Neural cell (in vitro differentiated cells): Measurements from ENCODE around the gene BET1L. TPM values are rescaled to one million over a fixed set of nuclear protein-coding genes. Genes with fewer than 3 reads are reported as not detected.

Source experiments
- H2AFZ ChIP-seq: fragments of 200-600, 300-800 bp; sonication (generic), shearing (Covaris generic); 2 replicates; pipeline ENCODE4 v1.6.0; 2014; ENCODE audit warnings: low read depth, mild to moderate bottlenecking, antibody characterized with exemption, low read length, moderate library complexity
- H3F3A ChIP-seq: fragments of 200-600 bp; shearing (Covaris generic); 2 replicates; pipeline ENCODE4 v1.6.1; 2016; ENCODE audit warnings: mild to moderate bottlenecking, moderate library complexity, mixed read lengths, antibody characterized with exemption, low read length; ENCODE audit not compliant: insufficient read depth, poor library complexity, severe bottlenecking
- H3K27ac ChIP-seq: fragments of 200-600, 300-800 bp; sonication (generic), shearing (Covaris generic); 2 replicates; pipeline ENCODE4 v1.5.1; 2014; ENCODE audit warnings: mild to moderate bottlenecking, low read length, moderate library complexity
- H3K27me3 ChIP-seq: fragments of 300-800, 200-600 bp; sonication (generic), shearing (Covaris generic); 2 replicates; pipeline ENCODE4 v1.6.0; 2014; ENCODE audit warnings: mild to moderate bottlenecking, low read depth, low read length, moderate library complexity; ENCODE audit not compliant: insufficient read depth
- H3K36me3 ChIP-seq: fragments of 300-800, 200-600 bp; sonication (generic), shearing (Covaris generic); 2 replicates; pipeline ENCODE4 v1.5.1; 2014; ENCODE audit warnings: mild to moderate bottlenecking, antibody characterized with exemption, low read length, moderate library complexity; ENCODE audit not compliant: insufficient read depth
- H3K4me2 ChIP-seq: fragments of 300-800, 200-600 bp; sonication (generic), shearing (Covaris generic); 2 replicates; pipeline ENCODE4 v1.6.0; 2014; ENCODE audit warnings: mild to moderate bottlenecking, low read length
- H3K4me3 ChIP-seq: fragments of 300-800, 200-600 bp; sonication (generic), shearing (Covaris generic); 2 replicates; pipeline ENCODE4 v1.5.1; 2014; ENCODE audit warnings: mild to moderate bottlenecking, low read length, moderate library complexity
- H3K79me2 ChIP-seq: fragments of 200-600 bp; shearing (Covaris generic); replicated peaks from 2 replicates; pipeline ENCODE4 v1.6.0; 2014; ENCODE audit warnings: mild to moderate bottlenecking, low read length, moderate library complexity; ENCODE audit not compliant: insufficient read depth
- H3K9ac ChIP-seq: fragments of 300-800, 200-600 bp; sonication (generic), shearing (Covaris generic); 2 replicates; pipeline ENCODE4 v1.6.1; 2016; ENCODE audit warnings: mild to moderate bottlenecking, low read length, mixed read lengths
- H3K9me2 ChIP-seq: fragments of 200-600 bp; shearing (Covaris generic); 2 replicates; pipeline ENCODE4 v1.6.1; 2016; ENCODE audit warnings: mild to moderate bottlenecking, low read length, mixed read lengths; ENCODE audit not compliant: insufficient read depth
- H3K9me3 ChIP-seq: fragments of 200-600, 300-800 bp; sonication (generic), shearing (Covaris generic); 2 replicates; pipeline ENCODE4 v1.6.1; 2016; ENCODE audit warnings: mild to moderate bottlenecking, mixed run types, low read length, moderate library complexity, mixed read lengths
- H4K20me1 ChIP-seq: fragments of 200-600 bp; shearing (Covaris generic); 2 replicates; pipeline ENCODE4 v1.6.1; 2016; ENCODE audit warnings: mild to moderate bottlenecking, mixed run types; ENCODE audit not compliant: insufficient read depth
- EP300 ChIP-seq: fragments of 450-650 bp; conservative IDR thresholded peaks from 2 replicates; pipeline ENCODE4 v1.6.1; 2014; ENCODE audit warnings: antibody characterized with exemption, mild to moderate bottlenecking, moderate library complexity; ENCODE audit not compliant: poor library complexity, severe bottlenecking
- EZH2 ChIP-seq: fragments of 200-600, 300-800 bp; shearing (Covaris generic), sonication (generic); IDR thresholded peaks from 2 replicates; pipeline ENCODE4 v1.6.1; 2014; ENCODE audit warnings: antibody characterized with exemption, low read length, borderline replicate concordance, mild to moderate bottlenecking; ENCODE audit not compliant: insufficient read depth, poor library complexity, severe bottlenecking
- MXI1 ChIP-seq: fragments of 450-650 bp; conservative IDR thresholded peaks from 2 replicates; pipeline ENCODE4 v1.6.1; 2014; ENCODE audit warnings: antibody characterized with exemption, mild to moderate bottlenecking; ENCODE audit not compliant: poor library complexity, severe bottlenecking
- POLR2AphosphoS5 ChIP-seq: IDR thresholded peaks from 2 replicates; pipeline ENCODE4 v1.6.1; 2012
- RAD21 ChIP-seq: fragments of 450-650 bp; conservative IDR thresholded peaks from 2 replicates; pipeline ENCODE4 v1.6.1; 2014; ENCODE audit warnings: antibody characterized with exemption, mild to moderate bottlenecking, moderate library complexity
- SMC3 ChIP-seq: fragments of 450-650 bp; conservative IDR thresholded peaks from 2 replicates; pipeline ENCODE4 v1.6.1; 2014; ENCODE audit warnings: antibody characterized with exemption, mild to moderate bottlenecking, moderate library complexity; ENCODE audit not compliant: poor library complexity
- TAF1 ChIP-seq: IDR thresholded peaks from 2 replicates; pipeline ENCODE4 v1.6.1; 2012; ENCODE audit warnings: low read depth
- polyA plus RNA-seq: library from polyadenylated mRNA; depleted of rRNA; stranded (reverse); fragments of >200 nt; gene quantifications from 2 replicates; pipeline ENCODE4 v1.2.3, GENCODE V29; 2014
- TF ChIP-seq, protein P1 (sequence below): fragments of 450-650 bp; IDR thresholded peaks from 2 replicates; pipeline ENCODE4 v1.5.1; 2014; ENCODE audit warnings: antibody characterized with exemption, mild to moderate bottlenecking, moderate library complexity; ENCODE audit not compliant: poor library complexity, severe bottlenecking
- TF ChIP-seq, protein P2 (sequence below): IDR thresholded peaks from 2 replicates; pipeline ENCODE4 v1.6.1; 2012; ENCODE audit warnings: borderline replicate concordance

BET1L gene
- polyA plus RNA-seq, 1 donor from 2014 or later = 7.6 TPM

DNA sequence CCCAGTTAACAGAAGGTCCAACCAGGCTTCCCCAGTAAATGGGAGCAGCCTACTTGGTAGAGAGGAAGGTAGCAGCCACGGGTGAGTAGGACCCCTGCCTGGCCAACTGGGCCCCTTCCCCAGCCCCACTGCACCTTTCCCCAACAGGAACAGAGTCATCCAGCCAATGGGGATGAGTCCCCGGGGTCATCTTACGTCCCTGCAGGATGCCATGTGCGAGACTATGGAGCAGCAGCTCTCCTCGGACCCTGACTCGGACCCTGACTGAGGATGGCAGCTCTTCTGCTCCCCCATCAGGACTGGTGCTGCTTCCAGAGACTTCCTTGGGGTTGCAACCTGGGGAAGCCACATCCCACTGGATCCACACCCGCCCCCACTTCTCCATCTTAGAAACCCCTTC, 6.9 kb upstream of the BET1L start:
- Histone ChIP-seq H3K27me3 (no peaks in the 10 kb centered on the region), H3K9ac (no peak overlapping the region), H3K4me2 (no peak overlapping the region), H2AFZ (no peak overlapping the region), H4K20me1 (peaks cover 3% of the 10 kb centered on the region), H3K79me2 (peaks cover 15% of the 10 kb centered on the region), H3K9me3 (no peaks in the 10 kb centered on the region), H3K9me2 (no peaks in the 10 kb centered on the region), H3F3A (no peaks in the 10 kb centered on the region), H3K4me3 (no peak overlapping the region), H3K27ac (no peak overlapping the region), H3K36me3 (no peaks in the 10 kb centered on the region)
- no peak for TF ChIP-seq MXI1
- TF ChIP-seq EZH2 = no peak
- TF ChIP-seq, protein P1, sequence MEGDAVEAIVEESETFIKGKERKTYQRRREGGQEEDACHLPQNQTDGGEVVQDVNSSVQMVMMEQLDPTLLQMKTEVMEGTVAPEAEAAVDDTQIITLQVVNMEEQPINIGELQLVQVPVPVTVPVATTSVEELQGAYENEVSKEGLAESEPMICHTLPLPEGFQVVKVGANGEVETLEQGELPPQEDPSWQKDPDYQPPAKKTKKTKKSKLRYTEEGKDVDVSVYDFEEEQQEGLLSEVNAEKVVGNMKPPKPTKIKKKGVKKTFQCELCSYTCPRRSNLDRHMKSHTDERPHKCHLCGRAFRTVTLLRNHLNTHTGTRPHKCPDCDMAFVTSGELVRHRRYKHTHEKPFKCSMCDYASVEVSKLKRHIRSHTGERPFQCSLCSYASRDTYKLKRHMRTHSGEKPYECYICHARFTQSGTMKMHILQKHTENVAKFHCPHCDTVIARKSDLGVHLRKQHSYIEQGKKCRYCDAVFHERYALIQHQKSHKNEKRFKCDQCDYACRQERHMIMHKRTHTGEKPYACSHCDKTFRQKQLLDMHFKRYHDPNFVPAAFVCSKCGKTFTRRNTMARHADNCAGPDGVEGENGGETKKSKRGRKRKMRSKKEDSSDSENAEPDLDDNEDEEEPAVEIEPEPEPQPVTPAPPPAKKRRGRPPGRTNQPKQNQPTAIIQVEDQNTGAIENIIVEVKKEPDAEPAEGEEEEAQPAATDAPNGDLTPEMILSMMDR = no peak
- TF ChIP-seq POLR2AphosphoS5 = no peak
- TF ChIP-seq EP300 = no peak
- TF ChIP-seq TAF1 = no peak
- no peak for TF ChIP-seq SMC3
- no peak for TF ChIP-seq RAD21
- TF ChIP-seq, protein P2, sequence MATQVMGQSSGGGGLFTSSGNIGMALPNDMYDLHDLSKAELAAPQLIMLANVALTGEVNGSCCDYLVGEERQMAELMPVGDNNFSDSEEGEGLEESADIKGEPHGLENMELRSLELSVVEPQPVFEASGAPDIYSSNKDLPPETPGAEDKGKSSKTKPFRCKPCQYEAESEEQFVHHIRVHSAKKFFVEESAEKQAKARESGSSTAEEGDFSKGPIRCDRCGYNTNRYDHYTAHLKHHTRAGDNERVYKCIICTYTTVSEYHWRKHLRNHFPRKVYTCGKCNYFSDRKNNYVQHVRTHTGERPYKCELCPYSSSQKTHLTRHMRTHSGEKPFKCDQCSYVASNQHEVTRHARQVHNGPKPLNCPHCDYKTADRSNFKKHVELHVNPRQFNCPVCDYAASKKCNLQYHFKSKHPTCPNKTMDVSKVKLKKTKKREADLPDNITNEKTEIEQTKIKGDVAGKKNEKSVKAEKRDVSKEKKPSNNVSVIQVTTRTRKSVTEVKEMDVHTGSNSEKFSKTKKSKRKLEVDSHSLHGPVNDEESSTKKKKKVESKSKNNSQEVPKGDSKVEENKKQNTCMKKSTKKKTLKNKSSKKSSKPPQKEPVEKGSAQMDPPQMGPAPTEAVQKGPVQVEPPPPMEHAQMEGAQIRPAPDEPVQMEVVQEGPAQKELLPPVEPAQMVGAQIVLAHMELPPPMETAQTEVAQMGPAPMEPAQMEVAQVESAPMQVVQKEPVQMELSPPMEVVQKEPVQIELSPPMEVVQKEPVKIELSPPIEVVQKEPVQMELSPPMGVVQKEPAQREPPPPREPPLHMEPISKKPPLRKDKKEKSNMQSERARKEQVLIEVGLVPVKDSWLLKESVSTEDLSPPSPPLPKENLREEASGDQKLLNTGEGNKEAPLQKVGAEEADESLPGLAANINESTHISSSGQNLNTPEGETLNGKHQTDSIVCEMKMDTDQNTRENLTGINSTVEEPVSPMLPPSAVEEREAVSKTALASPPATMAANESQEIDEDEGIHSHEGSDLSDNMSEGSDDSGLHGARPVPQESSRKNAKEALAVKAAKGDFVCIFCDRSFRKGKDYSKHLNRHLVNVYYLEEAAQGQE = no peak

DNA sequence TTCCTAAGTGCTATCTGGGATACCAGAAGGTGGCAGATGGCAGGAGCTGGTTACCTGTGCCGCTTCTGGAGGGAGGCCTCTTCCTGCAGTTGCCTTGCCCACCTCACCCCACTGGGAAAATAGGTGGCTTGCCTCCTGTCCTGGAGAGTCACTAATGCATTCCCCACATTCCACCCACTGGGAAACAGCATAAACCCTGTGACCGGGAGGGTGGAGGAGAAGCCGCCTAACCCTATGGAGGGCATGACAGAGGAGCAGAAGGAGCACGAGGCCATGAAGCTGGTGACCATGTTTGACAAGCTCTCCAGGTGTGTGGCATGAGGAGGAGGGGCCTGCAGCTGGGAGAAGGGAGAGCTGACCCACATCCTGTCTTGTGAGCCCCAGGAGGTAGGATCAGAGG, 5.9 kb upstream of the BET1L start:
- Histone ChIP-seq H3K9me2 (no peaks in the 10 kb centered on the region), H3F3A (no peaks in the 10 kb centered on the region), H2AFZ (no peak overlapping the region), H3K27ac (no peak overlapping the region), H3K79me2 (peaks cover 17% of the 10 kb centered on the region), H3K4me2 (no peak overlapping the region), H3K27me3 (no peaks in the 10 kb centered on the region), H3K4me3 (no peak overlapping the region), H3K9me3 (no peaks in the 10 kb centered on the region), H3K9ac (no peak overlapping the region), H4K20me1 (peaks cover 3% of the 10 kb centered on the region), H3K36me3 (no peaks in the 10 kb centered on the region)
- TF ChIP-seq EZH2 (no peak), TAF1 (no peak), EP300 (no peak), POLR2AphosphoS5 (no peak), SMC3 (no peak), RAD21 (no peak)
- TF ChIP-seq, protein P1 = no peak
- TF ChIP-seq, protein P2 = no peak
